ENCODE results near the gene CTSZ.

DNA sequence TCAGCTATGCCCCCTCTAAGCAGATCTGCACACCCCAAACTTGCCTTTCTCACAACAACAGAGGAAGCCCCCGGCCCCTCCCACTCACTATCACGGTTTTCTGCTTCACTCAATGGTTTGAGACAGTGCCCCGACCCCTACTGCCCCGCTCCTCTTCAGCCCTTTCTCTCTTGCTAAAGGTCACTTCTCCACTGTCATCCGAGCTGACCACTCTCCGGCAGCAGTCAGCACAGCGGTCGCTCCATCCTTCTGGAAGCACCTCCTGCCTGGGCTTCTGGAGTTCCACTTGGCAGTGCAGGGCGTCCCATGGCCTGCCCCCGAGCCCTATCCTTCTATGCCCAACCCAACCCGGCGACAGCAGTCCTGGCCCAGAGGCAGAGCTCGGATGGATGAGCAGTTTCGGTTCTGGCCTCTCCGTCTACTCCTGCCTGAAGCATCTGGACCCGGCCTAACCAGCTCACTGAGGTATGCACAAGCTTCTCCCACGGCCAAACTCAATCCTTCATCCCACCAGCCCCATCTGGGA is 4.1 kb downstream of the CTSZ start:
- TF ChIP-seq, protein P1, sequence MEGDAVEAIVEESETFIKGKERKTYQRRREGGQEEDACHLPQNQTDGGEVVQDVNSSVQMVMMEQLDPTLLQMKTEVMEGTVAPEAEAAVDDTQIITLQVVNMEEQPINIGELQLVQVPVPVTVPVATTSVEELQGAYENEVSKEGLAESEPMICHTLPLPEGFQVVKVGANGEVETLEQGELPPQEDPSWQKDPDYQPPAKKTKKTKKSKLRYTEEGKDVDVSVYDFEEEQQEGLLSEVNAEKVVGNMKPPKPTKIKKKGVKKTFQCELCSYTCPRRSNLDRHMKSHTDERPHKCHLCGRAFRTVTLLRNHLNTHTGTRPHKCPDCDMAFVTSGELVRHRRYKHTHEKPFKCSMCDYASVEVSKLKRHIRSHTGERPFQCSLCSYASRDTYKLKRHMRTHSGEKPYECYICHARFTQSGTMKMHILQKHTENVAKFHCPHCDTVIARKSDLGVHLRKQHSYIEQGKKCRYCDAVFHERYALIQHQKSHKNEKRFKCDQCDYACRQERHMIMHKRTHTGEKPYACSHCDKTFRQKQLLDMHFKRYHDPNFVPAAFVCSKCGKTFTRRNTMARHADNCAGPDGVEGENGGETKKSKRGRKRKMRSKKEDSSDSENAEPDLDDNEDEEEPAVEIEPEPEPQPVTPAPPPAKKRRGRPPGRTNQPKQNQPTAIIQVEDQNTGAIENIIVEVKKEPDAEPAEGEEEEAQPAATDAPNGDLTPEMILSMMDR (IDR thresholded peaks at IDR 0.05), result no peak
- no peak for TF ChIP-seq POLR2A (IDR thresholded peaks at IDR 0.05)
